Natural killer cell (primary cell): ENCODE results near the gene NRP2. TPM values are rescaled to one million over a fixed set of nuclear protein-coding genes. Genes with fewer than 3 reads are reported as not detected.
A peak's percentile ranks its signal among the peaks of the same experiment; 100 is the strongest.

Experiments
- ATAC-seq, 3 donors: fragments of 150-1000 bp in 2 of 3; fragments of 200-7000 bp in 1 of 3; cut with Tn5 transposase; 1 replicate in 1 of 3; 2 replicates in 2 of 3; pipeline ENCODE4 v1.10.0; 2021; ENCODE audit warnings: mild to moderate bottlenecking in 2 of 3, moderate library complexity in 2 of 3
- DNase-seq, 2 donors: peaks; one replicate each; pipeline versions ENCODE4 v3.0.0 to v3.0.0-alpha.2; 2013 to 2021; ENCODE audit warnings: mixed read lengths in 1 of 2
- H3K27ac ChIP-seq: one replicate; pipeline ENCODE4 v1.5.1; 2013; ENCODE audit warnings: mild to moderate bottlenecking, low read length
- H3K27me3 ChIP-seq: one replicate; pipeline ENCODE4 v1.6.1; 2013; ENCODE audit warnings: low read length; ENCODE audit not compliant: control insufficient read depth, insufficient read depth
- H3K36me3 ChIP-seq: one replicate; pipeline ENCODE4 v1.6.1; 2013; ENCODE audit warnings: low read length; ENCODE audit not compliant: control insufficient read depth, insufficient read depth
- H3K4me1 ChIP-seq: one replicate; pipeline ENCODE4 v1.6.1; 2013; ENCODE audit warnings: low read length; ENCODE audit not compliant: control insufficient read depth, insufficient read depth
- H3K4me3 ChIP-seq: one replicate; pipeline ENCODE4 v1.5.1; 2013; ENCODE audit warnings: low read length
- H3K9me3 ChIP-seq: one replicate; pipeline ENCODE4 v1.6.1; 2013; ENCODE audit warnings: low read length; ENCODE audit not compliant: control insufficient read depth, insufficient read depth
- H3K27ac Mint-ChIP-seq, 2 donors: one replicate each; pipeline ENCODE4 v1.8.0; 2022; ENCODE audit warnings: mild to moderate bottlenecking in 2 of 2, mixed read lengths in 2 of 2, moderate library complexity in 1 of 2
- H3K27me3 Mint-ChIP-seq, 2 donors: one replicate each; pipeline ENCODE4 v1.8.0; 2022; ENCODE audit warnings: low read depth in 2 of 2, mixed read lengths in 2 of 2
- H3K36me3 Mint-ChIP-seq: one replicate; pipeline ENCODE4 v1.8.0; 2022; ENCODE audit warnings: mixed read lengths
- H3K4me1 Mint-ChIP-seq, 2 donors: one replicate each; pipeline ENCODE4 v1.8.0; 2022; ENCODE audit warnings: mixed read lengths in 2 of 2
- H3K4me3 Mint-ChIP-seq: one replicate; pipeline ENCODE4 v1.8.0; 2022; ENCODE audit warnings: mild to moderate bottlenecking, moderate library complexity, mixed read lengths
- H3K9me3 Mint-ChIP-seq, 2 donors: one replicate each; pipeline ENCODE4 v1.8.0; 2022; ENCODE audit warnings: mixed read lengths in 2 of 2
- CTCF ChIP-seq: fragments of 200-600 bp; IDR thresholded peaks from one replicate; pipeline ENCODE4 v1.8.0; 2022; ENCODE audit warnings: antibody characterized with exemption
- WGBS: methylation state at CpG from one replicate; pipeline ENCODE4 v1.1.7; 2013; ENCODE audit warnings: missing lambda C conversion rate; ENCODE audit not compliant: insufficient coverage; 5-methylcytosine and 5-hydroxymethylcytosine counted together
- intact Hi-C: fragments of 100-400 bp; cut with micrococcal nuclease; formaldehyde crosslinking; loops from one replicate; pipeline ENCODE4 v1.14.2; 2022
- total RNA-seq, 4 donors: library from RNA; stranded (reverse); fragments of 120-200 nt in 1 of 4; gene quantifications; one replicate each; pipeline versions ENCODE4 v1.2.3 to v1.2.4, GENCODE V29; 2013 to 2022

Gene NRP2
- total RNA-seq, 3 donors from 2014 or later (not counting 1 experiment from before 2014, with no cell fraction given), result 0.40 TPM; not detected in 2

GRCh38 chr2:205714789-205715720 is 32.8 kb downstream of the NRP2 start:
- intact Hi-C loops, result no loop called here
- Mint-ChIP-seq H3K4me1 (no peaks in the 10 kb centered on the region), H3K36me3 (no peaks in the 10 kb centered on the region), H3K9me3 (no peaks in the 10 kb centered on the region), H3K27me3 (peaks cover 0 to 9% of the 10 kb centered on the region in 2 donors), H3K27ac (no peak overlapping the region), H3K4me3 (no peak overlapping the region)
- no peak for TF ChIP-seq CTCF
- Histone ChIP-seq H3K36me3 (no peaks in the 10 kb centered on the region), H3K9me3 (no peaks in the 10 kb centered on the region), H3K27me3 (no peaks in the 10 kb centered on the region), H3K27ac (peak overlapping the region; percentile 17), H3K4me3 (no peak overlapping the region), H3K4me1 (peaks cover 8% of the 10 kb centered on the region)
- 85% methylated on average over 12 of the region's 13 CpGs for WGBS
- DNase-seq (no peak), ATAC-seq (no peak)

GRCh38 chr2:205715831-205716525 is 33.7 kb downstream of the NRP2 start:
- Mint-ChIP-seq H3K9me3 (no peaks in the 10 kb centered on the region), H3K4me3 (no peak overlapping the region), H3K27ac (no peak overlapping the region), H3K4me1 (no peaks in the 10 kb centered on the region), H3K36me3 (no peaks in the 10 kb centered on the region), H3K27me3 (peaks cover 0 to 9% of the 10 kb centered on the region in 2 donors)
- H3K4me3 ChIP-seq, result no peak overlapping the region
- DNase-seq (no peak), ATAC-seq (no peak)
- 90% methylated on average over 20 of the region's 20 CpGs for WGBS
- TF ChIP-seq CTCF, result no peak
- peaks cover 8% of the 10 kb centered on the region for H3K4me1 ChIP-seq
- intact Hi-C loops, result no loop called here
- no peaks in the 10 kb centered on the region for H3K27me3 ChIP-seq
- no peak overlapping the region for H3K27ac ChIP-seq
- H3K9me3 ChIP-seq, result no peaks in the 10 kb centered on the region
- H3K36me3 ChIP-seq, result no peaks in the 10 kb centered on the region

GRCh38 chr2:205717175-205717846 is 35.0 kb downstream of the NRP2 start:
- Mint-ChIP-seq H3K4me3 (no peak overlapping the region), H3K36me3 (no peaks in the 10 kb centered on the region), H3K4me1 (no peaks in the 10 kb centered on the region), H3K27ac (no peak overlapping the region), H3K9me3 (no peaks in the 10 kb centered on the region), H3K27me3 (peaks cover 0 to 6% of the 10 kb centered on the region in 2 donors)
- ATAC-seq (no peak), DNase-seq (no peak)
- H3K36me3 ChIP-seq, result no peaks in the 10 kb centered on the region
- H3K27ac ChIP-seq, result no peak overlapping the region
- no peak for TF ChIP-seq CTCF
- H3K4me1 ChIP-seq, result peaks cover 8% of the 10 kb centered on the region
- intact Hi-C loops, result no loop called here
- 92% methylated on average over 6 of the region's 10 CpGs for WGBS
- no peaks in the 10 kb centered on the region for H3K9me3 ChIP-seq
- no peaks in the 10 kb centered on the region for H3K27me3 ChIP-seq
- no peak overlapping the region for H3K4me3 ChIP-seq
